ENCODE results near the gene ITGB4.

The ITGB4 gene

DNA sequence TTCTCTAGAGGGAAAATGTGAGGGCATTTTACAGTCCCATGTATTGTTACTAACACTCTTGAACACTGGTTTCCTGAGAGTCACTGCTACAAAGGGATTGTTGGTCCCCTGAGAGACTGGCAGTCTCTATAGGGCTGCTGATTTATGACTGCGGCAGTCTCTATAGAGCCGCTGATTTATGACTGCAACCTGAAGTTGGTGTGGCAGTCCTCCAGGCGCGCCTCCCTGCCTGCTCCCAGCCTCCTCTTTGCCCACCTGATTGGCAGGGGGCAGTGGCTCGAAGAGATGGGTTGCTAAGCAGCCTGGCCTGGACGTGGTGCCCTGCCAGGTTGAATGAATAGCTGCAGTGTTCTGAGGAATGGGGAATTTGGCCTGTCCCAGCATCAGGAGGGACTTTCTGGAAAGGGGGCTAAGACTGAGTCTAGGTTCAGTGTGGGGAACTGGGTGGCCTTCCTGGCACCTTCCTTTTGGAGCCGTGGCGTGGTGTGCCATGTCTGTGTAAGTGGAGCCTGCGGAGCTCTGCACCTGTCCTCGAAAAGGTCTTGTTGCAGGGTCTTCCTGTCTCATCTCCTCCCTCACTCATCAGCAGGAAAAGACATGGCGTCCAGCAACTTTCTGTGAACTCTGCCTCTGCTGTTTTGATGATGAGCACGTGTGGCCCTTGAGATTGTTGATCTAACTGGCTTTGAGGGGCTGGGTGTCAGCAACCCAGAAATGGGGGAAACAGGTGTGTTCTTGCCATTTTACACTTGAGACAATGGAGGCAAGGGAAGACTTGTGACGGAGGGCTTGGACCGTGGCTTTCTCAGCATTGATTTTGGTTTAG lies 29.2 kb upstream of the ITGB4 start:
- Mint-ChIP-seq H3K4me1 (peaks cover 28% of the 10 kb centered on the region), H3K4me3 (no peak overlapping the region), H3K27me3 (no peaks in the 10 kb centered on the region), H3K27ac (no peak overlapping the region), H3K9me3 (no peaks in the 10 kb centered on the region), H3K36me3 (peaks cover 11% of the 10 kb centered on the region)
- no peak for DNase-seq (ENCODE audit: low spot score in 2 of 2)
- no peak for ATAC-seq (ENCODE audit: low read depth)

DNA sequence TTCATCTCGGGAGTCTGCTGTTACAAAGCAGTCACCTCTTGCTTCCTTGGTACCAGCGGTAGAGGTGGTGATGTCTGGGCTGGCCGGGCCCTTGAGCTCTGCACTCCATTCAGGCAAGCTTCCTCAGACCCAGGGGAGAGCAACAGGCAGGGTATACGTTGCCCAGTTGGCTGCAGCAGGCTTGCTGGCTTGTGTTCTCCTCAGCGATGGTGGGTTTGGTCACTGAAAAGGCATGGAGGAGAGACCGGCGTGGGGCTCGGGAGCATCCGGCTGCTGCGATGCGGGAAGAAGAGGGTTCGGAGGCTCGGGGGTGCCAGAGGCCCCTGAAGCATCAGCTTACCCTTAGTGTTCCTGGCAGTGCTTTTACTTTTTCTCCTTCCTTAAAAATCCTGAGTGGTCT lies 28.3 kb upstream of the ITGB4 start:
- DNase-seq (ENCODE audit: low spot score in 2 of 2), result no peak
- Mint-ChIP-seq H3K27ac (no peak overlapping the region), H3K9me3 (no peaks in the 10 kb centered on the region), H3K27me3 (no peaks in the 10 kb centered on the region), H3K4me1 (peaks cover 24% of the 10 kb centered on the region), H3K36me3 (peaks cover 18% of the 10 kb centered on the region), H3K4me3 (no peak overlapping the region)
- no peak for ATAC-seq (ENCODE audit: low read depth)

DNA sequence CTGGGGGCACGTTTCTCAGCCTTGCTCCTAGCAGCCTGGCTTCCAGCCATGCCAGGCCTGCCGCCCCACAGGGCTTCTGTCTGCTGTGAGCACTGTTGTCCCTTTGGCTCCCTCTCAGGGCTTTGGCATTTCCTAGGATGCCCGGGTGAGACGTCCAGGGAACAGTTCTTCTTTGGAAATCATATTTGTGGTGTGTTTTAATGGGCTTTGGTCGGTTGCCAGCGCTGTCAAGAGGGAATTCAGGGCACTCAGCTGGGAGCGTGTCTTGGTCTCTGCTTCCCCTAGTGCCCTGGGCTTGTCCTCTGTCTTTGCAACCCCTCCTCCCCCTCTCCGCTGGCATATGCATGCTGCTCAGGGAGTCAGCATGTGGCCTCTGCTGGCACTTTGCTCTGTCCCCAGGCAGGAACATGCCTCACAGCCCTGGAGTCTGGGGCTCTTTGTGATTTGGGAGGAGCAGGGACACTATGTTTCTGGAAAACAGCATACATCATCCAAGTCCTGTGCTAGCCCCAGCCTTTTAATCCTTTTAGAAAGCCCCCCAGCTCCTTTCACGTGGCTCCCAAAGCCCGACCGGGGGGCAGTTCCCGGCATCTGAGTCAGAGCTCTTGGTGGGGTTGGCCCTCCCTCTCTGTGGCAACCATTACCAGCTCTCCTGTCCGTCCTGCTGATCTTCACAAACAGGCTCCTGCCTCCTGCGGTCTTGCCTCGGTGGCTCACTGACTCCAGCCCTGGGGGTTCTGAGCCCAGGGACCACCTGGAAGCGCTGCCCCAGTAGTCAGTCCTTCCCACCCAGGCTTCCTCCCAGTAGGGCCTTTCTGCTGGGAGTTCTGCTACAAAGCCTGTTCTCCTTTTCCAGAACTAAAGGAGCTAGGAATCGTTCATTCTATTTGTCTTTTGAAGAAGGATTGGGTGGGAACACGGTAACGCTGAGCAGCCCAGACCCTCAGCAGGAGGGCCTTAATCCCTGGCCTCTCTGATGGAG lies 27.5 kb upstream of the ITGB4 start:
- H3K4me1 Mint-ChIP-seq, result peaks cover 17% of the 10 kb centered on the region
- no peak overlapping the region for H3K27ac Mint-ChIP-seq
- H3K4me3 Mint-ChIP-seq, result no peak overlapping the region
- no peaks in the 10 kb centered on the region for H3K27me3 Mint-ChIP-seq
- no peak for ATAC-seq (ENCODE audit: low read depth)
- no peaks in the 10 kb centered on the region for H3K9me3 Mint-ChIP-seq
- DNase-seq (ENCODE audit: low spot score in 2 of 2), result no peak
- peaks cover 18% of the 10 kb centered on the region for H3K36me3 Mint-ChIP-seq

DNA sequence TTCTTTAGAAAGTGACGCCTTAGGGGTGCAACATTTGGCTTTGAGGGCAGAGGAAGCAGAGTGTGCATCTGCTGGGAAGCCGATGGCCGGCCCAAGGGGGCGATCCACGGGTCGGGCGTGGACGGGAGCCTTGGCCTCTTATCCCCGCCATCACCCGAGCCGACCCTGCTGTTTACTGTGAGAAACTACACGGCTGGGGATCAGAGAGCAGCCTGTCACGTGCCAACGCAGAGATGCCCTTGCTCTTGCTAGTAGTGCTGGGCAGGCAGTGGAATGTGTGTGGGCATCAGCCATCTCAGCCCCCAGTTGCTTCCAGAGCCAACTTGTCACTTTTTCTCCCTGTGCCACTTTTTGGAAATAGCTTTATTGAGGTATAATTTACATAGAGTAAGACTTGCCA lies 26.7 kb upstream of the ITGB4 start:
- Mint-ChIP-seq H3K27me3 (no peaks in the 10 kb centered on the region), H3K4me1 (peaks cover 10% of the 10 kb centered on the region), H3K27ac (no peak overlapping the region), H3K36me3 (peaks cover 20% of the 10 kb centered on the region), H3K9me3 (no peaks in the 10 kb centered on the region), H3K4me3 (no peak overlapping the region)
- ATAC-seq (ENCODE audit: low read depth) (no peak), DNase-seq (ENCODE audit: low spot score in 2 of 2) (no peak)

DNA sequence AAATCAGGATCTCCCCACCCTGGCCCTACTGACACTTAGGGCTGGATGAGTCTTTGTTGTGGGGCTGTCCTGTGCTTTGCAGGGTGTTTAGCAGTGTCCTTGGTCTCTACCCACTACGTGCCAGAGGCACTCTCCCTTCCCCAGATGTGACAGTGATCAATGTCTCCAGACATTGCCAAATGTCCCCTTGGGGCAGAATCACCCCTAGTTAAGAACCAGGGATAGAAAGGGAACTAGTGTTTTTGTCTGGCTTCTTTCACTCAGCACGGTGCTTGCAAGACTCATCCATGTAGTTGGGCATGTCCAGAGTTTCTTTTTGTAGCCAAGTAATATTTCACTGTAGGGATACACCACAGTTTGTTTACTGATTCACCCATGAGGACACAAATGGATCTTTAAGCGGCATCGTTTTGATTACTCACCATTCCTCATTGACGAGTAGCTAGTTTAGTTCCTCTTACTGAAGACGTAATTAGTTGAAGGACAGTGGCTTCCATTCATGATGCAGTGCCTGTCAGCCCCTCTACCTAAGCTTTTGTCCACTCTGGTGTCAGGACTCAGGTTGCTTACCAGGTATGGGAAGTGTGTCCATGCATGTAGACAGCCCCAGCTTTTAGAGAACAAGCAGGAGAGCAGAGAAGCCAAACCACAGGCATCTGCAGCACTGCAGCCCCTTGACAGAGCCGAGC lies 26.0 kb upstream of the ITGB4 start:
- DNase-seq (ENCODE audit: low spot score in 2 of 2), result no peak
- peaks cover 6% of the 10 kb centered on the region for H3K4me1 Mint-ChIP-seq
- H3K4me3 Mint-ChIP-seq, result no peak overlapping the region
- H3K27me3 Mint-ChIP-seq, result no peaks in the 10 kb centered on the region
- no peak overlapping the region for H3K27ac Mint-ChIP-seq
- ATAC-seq (ENCODE audit: low read depth), result no peak
- no peaks in the 10 kb centered on the region for H3K9me3 Mint-ChIP-seq
- peaks cover 23% of the 10 kb centered on the region for H3K36me3 Mint-ChIP-seq

DNA sequence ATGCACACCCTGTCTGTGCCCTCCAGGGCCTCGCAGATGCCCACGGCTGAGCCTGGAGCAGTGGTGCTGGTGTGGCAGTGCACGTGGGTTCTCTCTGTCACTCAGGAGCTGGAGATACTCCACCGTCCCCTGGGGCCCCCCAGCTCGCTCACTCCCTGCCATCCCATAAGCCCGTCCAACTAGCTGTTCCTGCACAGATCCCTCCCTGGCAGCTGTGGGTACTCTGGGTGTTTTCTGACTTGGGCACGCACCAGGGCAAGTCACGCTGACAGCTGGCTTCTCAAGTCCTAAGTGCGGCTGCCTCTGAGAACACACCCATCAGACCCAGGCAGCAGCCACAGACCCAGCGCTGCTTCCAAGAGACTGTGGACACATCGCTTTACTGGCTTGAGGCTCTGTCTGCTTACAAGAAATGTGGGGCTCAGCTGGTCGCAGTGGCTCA lies 25.4 kb upstream of the ITGB4 start:
- no peaks in the 10 kb centered on the region for H3K27me3 Mint-ChIP-seq
- H3K4me1 Mint-ChIP-seq, result peaks cover 5% of the 10 kb centered on the region
- no peak for ATAC-seq (ENCODE audit: low read depth)
- H3K36me3 Mint-ChIP-seq, result peaks cover 28% of the 10 kb centered on the region
- H3K27ac Mint-ChIP-seq, result no peak overlapping the region
- no peaks in the 10 kb centered on the region for H3K9me3 Mint-ChIP-seq
- no peak overlapping the region for H3K4me3 Mint-ChIP-seq
- no peak for DNase-seq (ENCODE audit: low spot score in 2 of 2)

DNA sequence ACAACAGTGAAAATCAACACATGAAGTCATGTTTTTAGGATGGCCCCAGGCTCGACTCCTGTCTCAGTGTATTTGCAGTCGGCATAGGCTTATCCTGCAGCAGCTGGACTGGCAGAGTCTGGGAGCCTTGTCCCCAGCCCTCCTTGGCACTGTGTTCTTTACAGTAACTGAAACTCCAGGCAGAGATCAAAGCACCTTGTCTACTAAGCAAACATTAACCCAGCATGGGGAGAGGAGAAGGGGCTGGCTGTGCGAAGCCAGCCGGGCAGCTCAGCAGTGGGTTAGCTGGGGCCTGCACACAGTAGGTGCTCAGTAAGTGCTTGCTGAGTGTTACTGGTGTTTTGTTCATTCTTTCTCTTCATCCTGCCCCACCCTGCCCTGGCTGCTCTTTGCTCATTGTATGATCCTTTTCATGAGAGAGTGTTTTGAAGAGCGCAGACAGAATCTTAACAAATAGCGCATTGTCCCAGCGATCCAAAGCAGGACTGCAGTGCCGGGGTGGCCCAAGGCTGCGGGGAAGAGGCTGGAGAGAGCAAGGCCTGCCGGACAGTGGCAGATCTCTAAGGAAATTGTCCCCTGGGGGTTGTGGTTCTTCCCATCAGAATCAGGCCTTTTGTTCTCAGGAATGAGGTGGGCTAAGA lies 23.5 kb upstream of the ITGB4 start:
- no peak for ATAC-seq (ENCODE audit: low read depth)
- H3K27ac Mint-ChIP-seq, result no peak overlapping the region
- peaks cover 39% of the 10 kb centered on the region for H3K36me3 Mint-ChIP-seq

DNA sequence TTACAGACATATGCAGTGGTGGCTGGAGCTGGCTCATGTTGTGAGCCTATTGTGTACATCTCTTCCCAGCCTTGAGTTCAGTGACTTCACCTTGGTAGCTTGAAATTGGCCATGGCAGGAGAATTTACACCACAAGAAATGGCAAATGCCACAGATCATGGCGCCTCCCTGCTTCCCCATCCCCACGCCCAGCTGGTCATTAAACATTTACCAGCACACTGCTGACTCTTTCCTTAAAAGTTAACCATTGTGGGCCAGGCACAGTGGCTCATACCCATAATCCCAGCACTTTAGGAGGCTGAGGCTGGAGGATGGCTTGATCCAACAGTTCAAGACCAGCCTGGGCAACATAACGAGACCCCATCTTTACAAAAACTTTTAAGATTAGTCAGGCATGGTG lies 22.6 kb upstream of the ITGB4 start:
- Mint-ChIP-seq H3K36me3 (peaks cover 38% of the 10 kb centered on the region), H3K27ac (no peak overlapping the region)

More for the DNA sequence above, 23.5 kb upstream of the ITGB4 start:
- Mint-ChIP-seq H3K9me3 (no peaks in the 10 kb centered on the region), H3K4me1 (no peaks in the 10 kb centered on the region), H3K4me3 (no peak overlapping the region), H3K27me3 (no peaks in the 10 kb centered on the region)
- no peak for DNase-seq (ENCODE audit: low spot score in 2 of 2)

DNA sequence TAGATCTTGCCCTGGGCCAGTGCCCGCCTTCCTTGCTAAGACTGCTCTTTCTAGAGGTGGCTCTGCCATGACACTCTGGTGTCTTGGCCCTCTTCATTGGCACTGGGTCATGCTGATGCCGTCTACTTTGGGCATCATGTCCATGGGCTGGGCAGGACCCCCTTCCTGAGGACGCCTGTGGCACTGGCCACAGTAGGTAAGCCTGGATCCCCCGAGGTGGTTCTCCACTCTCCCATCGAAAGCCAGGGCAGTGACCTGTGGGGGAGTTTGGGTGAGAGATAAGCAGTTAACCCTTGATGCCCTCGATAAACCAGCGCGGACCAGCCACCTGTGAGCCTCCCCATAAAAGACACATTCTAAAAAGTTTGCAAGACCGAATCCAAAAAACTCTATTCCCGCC lies 20.0 kb upstream of the ITGB4 start:
- no peaks in the 10 kb centered on the region for H3K27me3 Mint-ChIP-seq
- H3K27ac Mint-ChIP-seq, result no peak overlapping the region
- H3K4me1 Mint-ChIP-seq, result no peaks in the 10 kb centered on the region
- ATAC-seq (ENCODE audit: low read depth), result no peak
- H3K9me3 Mint-ChIP-seq, result no peaks in the 10 kb centered on the region
- H3K36me3 Mint-ChIP-seq, result peaks cover 40% of the 10 kb centered on the region
- DNase-seq (ENCODE audit: low spot score in 2 of 2), result no peak
- H3K4me3 Mint-ChIP-seq, result no peak overlapping the region

More for the DNA sequence above, 22.6 kb upstream of the ITGB4 start:
- H3K4me3 Mint-ChIP-seq, result no peak overlapping the region
- H3K27me3 Mint-ChIP-seq, result no peaks in the 10 kb centered on the region
- no peaks in the 10 kb centered on the region for H3K9me3 Mint-ChIP-seq
- H3K4me1 Mint-ChIP-seq, result no peaks in the 10 kb centered on the region
- DNase-seq (ENCODE audit: low spot score in 2 of 2) (no peak), ATAC-seq (ENCODE audit: low read depth) (no peak)

DNA sequence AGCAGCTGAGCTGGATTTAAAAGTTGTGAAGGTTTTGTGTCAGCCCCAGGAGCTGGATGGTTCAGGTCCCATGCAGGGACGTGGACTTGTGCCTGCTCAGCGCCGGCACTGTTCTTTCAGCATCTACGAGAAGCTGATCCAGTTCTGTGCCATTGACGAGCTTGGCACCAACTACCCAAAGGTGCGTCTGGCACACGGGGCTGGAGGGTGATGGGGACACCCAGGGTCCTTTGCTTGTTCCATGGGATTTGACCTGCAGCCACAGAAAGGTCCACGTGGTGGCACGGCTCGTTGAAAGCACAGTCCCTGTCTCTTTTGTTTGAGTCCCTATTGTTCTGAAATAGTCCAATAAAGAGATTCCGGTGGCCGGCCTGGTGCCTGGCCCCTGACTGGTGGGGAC lies 18.1 kb upstream of the ITGB4 start:
- Mint-ChIP-seq H3K27me3 (no peaks in the 10 kb centered on the region), H3K4me3 (no peak overlapping the region), H3K36me3 (peaks cover 41% of the 10 kb centered on the region), H3K27ac (no peak overlapping the region), H3K9me3 (no peaks in the 10 kb centered on the region), H3K4me1 (no peaks in the 10 kb centered on the region)
- DNase-seq (ENCODE audit: low spot score in 2 of 2) (no peak), ATAC-seq (ENCODE audit: low read depth) (no peak)

DNA sequence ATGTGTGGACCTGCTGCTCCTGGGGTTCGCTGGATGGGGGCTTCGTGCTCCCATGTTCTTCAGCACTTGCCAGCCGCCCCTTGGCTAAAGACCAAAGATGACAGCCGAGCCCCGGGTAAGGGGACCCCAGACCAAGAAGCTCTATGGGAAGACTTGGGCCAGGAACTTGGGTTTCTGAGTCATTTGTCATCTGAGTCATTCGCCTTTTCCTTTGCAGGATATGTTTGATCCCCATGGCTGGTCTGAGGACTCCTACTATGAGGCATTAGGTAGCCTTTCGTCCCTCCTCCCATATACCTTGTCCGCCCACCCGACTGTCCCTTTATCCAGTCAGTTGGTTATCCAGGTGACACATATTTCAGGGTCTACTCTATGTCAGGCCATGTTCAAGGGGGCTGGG lies 17.7 kb upstream of the ITGB4 start:
- ATAC-seq (ENCODE audit: low read depth), result no peak
- H3K9me3 Mint-ChIP-seq, result no peaks in the 10 kb centered on the region
- peaks cover 41% of the 10 kb centered on the region for H3K36me3 Mint-ChIP-seq
- H3K4me1 Mint-ChIP-seq, result no peaks in the 10 kb centered on the region
- DNase-seq (ENCODE audit: low spot score in 2 of 2), result no peak
- H3K27me3 Mint-ChIP-seq, result no peaks in the 10 kb centered on the region
- no peak overlapping the region for H3K4me3 Mint-ChIP-seq
- no peak overlapping the region for H3K27ac Mint-ChIP-seq

DNA sequence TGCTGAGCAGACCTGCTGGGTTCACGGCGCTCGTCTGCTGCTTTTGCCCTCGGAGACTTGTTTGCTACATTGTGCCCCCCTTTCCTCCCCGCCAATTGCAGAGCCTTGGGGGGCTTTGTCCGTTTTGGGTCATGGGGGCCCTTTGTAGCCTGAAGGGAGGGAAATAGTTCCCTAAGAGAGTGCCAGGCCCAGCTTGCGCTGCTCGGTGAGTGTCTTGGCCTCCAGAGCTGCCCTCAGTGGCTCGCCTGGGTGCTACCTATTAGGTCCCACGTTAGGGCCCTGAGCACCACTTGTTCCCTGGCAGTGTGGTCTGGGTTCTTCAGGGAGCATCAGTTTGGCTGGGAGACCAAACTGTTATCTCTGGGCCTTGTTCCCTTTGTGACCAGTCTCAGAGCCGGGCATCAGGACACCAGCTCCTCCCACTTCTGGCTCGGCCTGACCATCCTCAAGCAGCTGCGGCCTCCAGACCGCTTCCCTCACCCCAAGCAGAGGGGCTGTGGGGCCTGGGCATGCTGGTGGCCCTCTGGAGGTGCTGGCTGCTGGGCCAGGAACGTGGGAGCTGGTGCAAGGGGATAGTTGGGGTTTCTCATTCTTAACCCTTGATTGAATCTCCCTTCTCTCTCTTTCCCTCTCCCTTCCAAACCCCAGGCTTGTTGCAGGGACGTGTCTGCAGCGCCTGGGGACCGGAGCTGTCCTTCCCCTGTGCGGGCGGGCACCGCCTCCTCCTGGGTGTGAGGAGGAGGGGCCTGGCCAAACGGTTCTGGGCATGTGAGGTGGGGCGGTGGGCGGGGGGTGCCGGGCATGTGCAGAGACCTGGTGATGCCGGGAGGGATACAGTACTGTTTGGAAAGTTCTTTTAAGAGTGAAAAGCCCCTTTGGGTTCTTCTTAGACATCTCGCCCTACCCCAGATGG lies 16.0 kb upstream of the ITGB4 start:
- Mint-ChIP-seq H3K4me1 (no peaks in the 10 kb centered on the region), H3K27ac (no peak overlapping the region), H3K27me3 (no peaks in the 10 kb centered on the region), H3K36me3 (peaks cover 37% of the 10 kb centered on the region), H3K4me3 (no peak overlapping the region), H3K9me3 (no peaks in the 10 kb centered on the region)
- ATAC-seq (ENCODE audit: low read depth) (no peak), DNase-seq (ENCODE audit: low spot score in 2 of 2) (no peak)
